A673 (cell line): ENCODE data around the gene KCNMA1. TPM values are rescaled to one million over a fixed set of nuclear protein-coding genes. Genes with fewer than 3 reads are reported as not detected.

Source experiments
- BruUV-seq: library from RNA; stranded (reverse); fragments of 400-500 nt; replicated peaks from 2 replicates; lab custom pipeline; 2021; lab: Mats Ljungman, UMichigan
- CTCF ChIA-PET: fragments of 300-600 bp; sonication (Branson Sonifier 250); formaldehyde crosslinking; loops from one replicate; lab custom pipeline; 2022; ENCODE audit warnings: antibody characterized with exemption; lab: Charles Lee
- POLR2A ChIA-PET: fragments of 300-600 bp; sonication (Branson Sonifier 250); formaldehyde crosslinking; loops from one replicate; lab custom pipeline; 2022; ENCODE audit warnings: antibody characterized with exemption; ENCODE audit not compliant: low non-redundant PET; lab: Charles Lee
- DNase-seq: peaks from one replicate; pipeline ENCODE4 v3.0.0-alpha.2; 2015; ENCODE audit warnings: low spot score
- H3K27ac ChIP-seq: fragments of 200-600 bp; sonication (generic); 2 replicates; pipeline ENCODE4 v1.5.1; 2016; ENCODE audit warnings: mixed run types, low read depth, mild to moderate bottlenecking, mixed read lengths, antibody characterized with exemption, low read length; ENCODE audit not compliant: poor library complexity, severe bottlenecking
- H3K27me3 ChIP-seq: fragments of 200-600 bp; sonication (generic); replicated peaks from 2 replicates; pipeline ENCODE4 v1.6.1; 2017; ENCODE audit warnings: mixed run types, low read depth, mild to moderate bottlenecking, mixed read lengths, antibody characterized with exemption, low read length; ENCODE audit not compliant: insufficient read depth, poor library complexity
- H3K36me3 ChIP-seq: fragments of 200-600 bp; sonication (generic); 2 replicates; pipeline ENCODE4 v1.6.1; 2016; ENCODE audit warnings: mixed run types, mild to moderate bottlenecking, mixed read lengths, antibody characterized with exemption, low read length; ENCODE audit not compliant: insufficient read depth, poor library complexity, severe bottlenecking
- H3K4me1 ChIP-seq: fragments of 200-600 bp; sonication (generic); 2 replicates; pipeline ENCODE4 v1.6.1; 2017; ENCODE audit warnings: mixed run types, mild to moderate bottlenecking, mixed read lengths, antibody characterized with exemption, low read length; ENCODE audit not compliant: insufficient read depth, poor library complexity, severe bottlenecking
- H3K4me3 ChIP-seq: fragments of 200-600 bp; sonication (generic); 2 replicates; pipeline ENCODE4 v1.5.1; 2016; ENCODE audit warnings: low read depth, mixed run types, mild to moderate bottlenecking, mixed read lengths, low read length; ENCODE audit not compliant: poor library complexity, severe bottlenecking
- H3K9me3 ChIP-seq: fragments of 200-600 bp; sonication (generic); 2 replicates; pipeline ENCODE4 v1.6.1; 2016; ENCODE audit warnings: mixed run types, low read depth, mild to moderate bottlenecking, mixed read lengths, antibody characterized with exemption, low read length; ENCODE audit not compliant: poor library complexity, severe bottlenecking
- CTCF ChIP-seq: fragments of 300-800, 200-600 bp; sonication (generic); conservative IDR thresholded peaks from 2 replicates; pipeline ENCODE4 v1.5.1; 2017; ENCODE audit warnings: low read depth, mild to moderate bottlenecking, antibody characterized with exemption, low read length, moderate library complexity, mixed read lengths
- EZH2 ChIP-seq: fragments of 200-600 bp; sonication (generic); IDR thresholded peaks from 2 replicates; pipeline ENCODE4 v1.6.1; 2017; ENCODE audit warnings: borderline replicate concordance, low read depth, mild to moderate bottlenecking, mixed read lengths, antibody characterized with exemption, low read length; ENCODE audit not compliant: poor library complexity, severe bottlenecking
- intact Hi-C: fragments of 100-400 bp; cut with micrococcal nuclease; formaldehyde crosslinking; loops from one replicate; pipeline ENCODE4 v1.10.0; 2022; ENCODE audit not compliant: unreplicated experiment
- total RNA-seq: library from RNA; stranded (reverse); gene quantifications from 2 replicates; pipeline ENCODE4 v1.2.3, GENCODE V29; 2021

KCNMA1 gene
- total RNA-seq, 1 experiment from 2014 or later: 0.84 TPM

GRCh38 chr10:77080361-77081027, 557.1 kb downstream of the KCNMA1 start:
- no TSS peak for BruUV-seq
- CTCF ChIA-PET: no interaction called here
- Histone ChIP-seq H3K9me3 (no peaks in the 10 kb centered on the region), H3K27me3 (no peaks in the 10 kb centered on the region), H3K4me1 (no peaks in the 10 kb centered on the region), H3K36me3 (no peaks in the 10 kb centered on the region), H3K4me3 (no peak overlapping the region), H3K27ac (no peak overlapping the region)
- POLR2A ChIA-PET: no interaction called here
- intact Hi-C loops: no loop called here
- DNase-seq: no peak
- no peak for TF ChIP-seq EZH2
- no peak for TF ChIP-seq CTCF

- no peak overlapping the region for H3K4me3 ChIP-seq
- POLR2A ChIA-PET: no interaction called here
- no peak for TF ChIP-seq CTCF
- no peak for TF ChIP-seq EZH2
- no peak for DNase-seq
- H3K27me3 ChIP-seq: no peaks in the 10 kb centered on the region
- H3K36me3 ChIP-seq: no peaks in the 10 kb centered on the region
- H3K27ac ChIP-seq: no peak overlapping the region
- no TSS peak for BruUV-seq
- no peaks in the 10 kb centered on the region for H3K4me1 ChIP-seq
- no peaks in the 10 kb centered on the region for H3K9me3 ChIP-seq
- intact Hi-C loops: no loop called here
- CTCF ChIA-PET: no interaction called here
Observed at GRCh38 chr10:77079592-77080300, 557.9 kb downstream of the KCNMA1 start.

- no TSS peak for BruUV-seq
- H3K4me3 ChIP-seq: no peak overlapping the region
- DNase-seq: no peak
- intact Hi-C loops: no loop called here
- no peaks in the 10 kb centered on the region for H3K36me3 ChIP-seq
- H3K27ac ChIP-seq: no peak overlapping the region
- H3K27me3 ChIP-seq: no peaks in the 10 kb centered on the region
- no peaks in the 10 kb centered on the region for H3K4me1 ChIP-seq
- CTCF ChIA-PET: no interaction called here
- no peaks in the 10 kb centered on the region for H3K9me3 ChIP-seq
- no peak for TF ChIP-seq CTCF
- TF ChIP-seq EZH2: no peak
- POLR2A ChIA-PET: no interaction called here
Observed at GRCh38 chr10:77077316-77077945, 560.2 kb downstream of the KCNMA1 start.
